Breast epithelium (tissue), 4 donors: Measurements from ENCODE around the gene FSIP1. TPM values are rescaled to one million over a fixed set of nuclear protein-coding genes. Genes with fewer than 3 reads are reported as not detected.

Experiments
- DNase-seq, 2 donors: peaks; one replicate each; pipeline ENCODE4 v3.0.0-alpha.2; 2019; ENCODE audit warnings: low spot score in 2 of 2
- H3K27ac ChIP-seq, 2 donors: fragments of 200-600 bp; sonication (generic) in 1 of 2; one replicate each; pipeline ENCODE4 v1.5.1; 2016 to 2019; ENCODE audit warnings: mild to moderate bottlenecking in 1 of 2
- H3K27me3 ChIP-seq, 2 donors: fragments of 200-600 bp; sonication (generic) in 1 of 2; one replicate each; pipeline versions ENCODE4 v1.5.1 to v1.6.0; 2017 to 2019; ENCODE audit warnings: control low read depth in 1 of 2, mild to moderate bottlenecking in 1 of 2
- H3K36me3 ChIP-seq: fragments of 200-600 bp; one replicate; pipeline ENCODE4 v1.5.1; 2019
- H3K4me1 ChIP-seq, 2 donors: fragments of 200-600 bp; sonication (generic); one replicate each; pipeline ENCODE4 v1.5.1; 2016 to 2019; ENCODE audit warnings: control low read depth in 1 of 2
- H3K4me3 ChIP-seq, 3 donors: fragments of 200-600 bp; sonication (generic); 1 replicate in 2 of 3; 2 replicates in 1 of 3; pipeline ENCODE4 v1.5.1; 2016 to 2019; ENCODE audit warnings: mild to moderate bottlenecking in 3 of 3, moderate library complexity in 2 of 3
- H3K9me3 ChIP-seq, 2 donors: fragments of 200-600 bp; sonication (generic) in 1 of 2; one replicate each; pipeline ENCODE4 v1.5.1; 2016 to 2019; ENCODE audit warnings: control low read depth in 1 of 2
- CTCF ChIP-seq, 3 donors: fragments of 450-650 bp; IDR thresholded peaks; one replicate each; pipeline ENCODE4 v1.5.1; 2016 to 2017; ENCODE audit warnings: antibody characterized with exemption in 3 of 3, mild to moderate bottlenecking in 3 of 3, moderate library complexity in 3 of 3
- POLR2A ChIP-seq: fragments of 450-650 bp; IDR thresholded peaks from one replicate; pipeline ENCODE4 v1.6.1; 2016; ENCODE audit warnings: antibody characterized with exemption, mild to moderate bottlenecking, moderate library complexity
- POLR2AphosphoS5 ChIP-seq, 3 donors: sonication (generic); formaldehyde crosslinking; IDR thresholded peaks; one replicate each; pipeline ENCODE4 v1.6.1; 2017; ENCODE audit warnings: antibody characterized with exemption in 3 of 3
- intact Hi-C: fragments of 100-400 bp; cut with DNase I; formaldehyde crosslinking; loops from one replicate; pipeline ENCODE4 v1.15.1; 2023; ENCODE audit warnings: low total_unique reads
- total RNA-seq, 3 donors: library from RNA; depleted of rRNA; stranded (reverse); fragments of >200 nt; gene quantifications; one replicate each; pipeline ENCODE4 v1.1.0, GENCODE V29; 2016

Gene FSIP1
- total RNA-seq, 3 donors from 2014 or later: 0.32 to 23.3 (median 16.2) TPM

- no peak overlapping the region for H3K4me3 ChIP-seq
- peaks cover 4% of the 10 kb centered on the region for H3K36me3 ChIP-seq
- intact Hi-C loops: no loop called here
- peaks cover 0 to under 1% of the 10 kb centered on the region in 2 donors for H3K4me1 ChIP-seq
- H3K9me3 ChIP-seq: no peaks in the 10 kb centered on the region
- no peak for TF ChIP-seq CTCF (IDR thresholded peaks at IDR 0.05)
- TF ChIP-seq POLR2A: no peak
- TF ChIP-seq POLR2AphosphoS5 (IDR thresholded peaks at IDR 0.05): peak in 1 of 3 donors; percentile 10
- no peak for DNase-seq
- no peak overlapping the region for H3K27ac ChIP-seq
- no peaks in the 10 kb centered on the region for H3K27me3 ChIP-seq
These were observed 189.5 kb downstream of the FSIP1 start for GRCh38 chr15:39593071-39593655.

- intact Hi-C loops: no loop called here
- Histone ChIP-seq H3K4me3 (no peak overlapping the region), H3K27ac (no peak overlapping the region), H3K4me1 (peaks cover 0 to 3% of the 10 kb centered on the region in 2 donors), H3K27me3 (no peaks in the 10 kb centered on the region), H3K9me3 (no peaks in the 10 kb centered on the region), H3K36me3 (peaks cover 4% of the 10 kb centered on the region)
- DNase-seq: no peak
- TF ChIP-seq POLR2AphosphoS5 (IDR thresholded peaks at IDR 0.05): no peak
- no peak for TF ChIP-seq CTCF (IDR thresholded peaks at IDR 0.05)
- no peak for TF ChIP-seq POLR2A
These were observed 190.1 kb downstream of the FSIP1 start for GRCh38 chr15:39592500-39592899.

GRCh38 chr15:39591896-39592315, 190.7 kb downstream of the FSIP1 start:
- H3K27me3 ChIP-seq: no peaks in the 10 kb centered on the region
- no peaks in the 10 kb centered on the region for H3K9me3 ChIP-seq
- no peak overlapping the region for H3K4me3 ChIP-seq
- H3K36me3 ChIP-seq: peaks cover 4% of the 10 kb centered on the region
- no peak overlapping the region for H3K27ac ChIP-seq
- DNase-seq: no peak
- TF ChIP-seq POLR2AphosphoS5 (IDR thresholded peaks at IDR 0.05) (no peak), CTCF (IDR thresholded peaks at IDR 0.05) (no peak), POLR2A (no peak)
- intact Hi-C loops: no loop called here
- H3K4me1 ChIP-seq: peaks cover 0 to 7% of the 10 kb centered on the region in 2 donors

- no peak for DNase-seq
- TF ChIP-seq POLR2A: no peak
- no peak for TF ChIP-seq CTCF (IDR thresholded peaks at IDR 0.05)
- no peak for TF ChIP-seq POLR2AphosphoS5 (IDR thresholded peaks at IDR 0.05)
- H3K27me3 ChIP-seq: no peaks in the 10 kb centered on the region
- H3K27ac ChIP-seq: no peak overlapping the region
- H3K36me3 ChIP-seq: peaks cover 4% of the 10 kb centered on the region
- H3K4me3 ChIP-seq: no peak overlapping the region
- H3K9me3 ChIP-seq: no peaks in the 10 kb centered on the region
- peaks cover 2 to 7% of the 10 kb centered on the region in 2 donors for H3K4me1 ChIP-seq
- intact Hi-C loops: no loop called here
These were observed 191.3 kb downstream of the FSIP1 start for GRCh38 chr15:39591141-39591895.
